ENCODE data around the gene BDNF.
"Not testable (repeated sequence)": the region's sequence is repeated elsewhere in the genome, so short reads cannot be mapped to it uniquely, and the experiment has no call there.

The BDNF gene

DNA sequence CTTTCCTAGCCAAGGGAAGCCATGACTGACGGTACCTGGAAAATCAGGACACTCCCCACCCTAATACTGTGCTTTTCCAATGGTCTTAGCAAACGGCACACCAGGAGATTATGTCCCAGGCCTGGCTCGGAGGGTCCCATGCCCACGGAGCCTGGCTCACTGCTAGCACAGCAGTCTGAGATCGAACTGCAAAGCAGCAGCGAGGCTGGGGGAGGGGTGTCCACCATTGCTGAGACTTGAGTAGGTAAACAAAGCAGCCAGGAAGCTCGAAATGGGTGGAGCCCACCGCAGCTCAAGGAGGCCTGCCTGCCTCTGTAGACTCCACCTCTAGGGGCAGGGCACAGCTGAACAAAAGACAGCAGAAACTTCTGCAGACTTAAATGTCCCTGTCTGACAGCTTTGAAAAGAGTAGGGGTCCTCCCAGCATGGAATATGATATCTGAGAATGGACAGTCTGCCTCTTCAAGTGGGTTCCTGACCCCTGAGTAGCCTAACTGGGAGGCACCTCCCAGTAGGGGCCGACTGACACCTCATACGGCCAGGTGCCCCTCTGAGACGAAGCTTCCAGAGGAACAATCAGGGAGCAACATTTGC lies 34.6 kb downstream of the BDNF start:
- not testable (repeated sequence) for DNase-seq (ENCODE audit: low spot score)

DNA sequence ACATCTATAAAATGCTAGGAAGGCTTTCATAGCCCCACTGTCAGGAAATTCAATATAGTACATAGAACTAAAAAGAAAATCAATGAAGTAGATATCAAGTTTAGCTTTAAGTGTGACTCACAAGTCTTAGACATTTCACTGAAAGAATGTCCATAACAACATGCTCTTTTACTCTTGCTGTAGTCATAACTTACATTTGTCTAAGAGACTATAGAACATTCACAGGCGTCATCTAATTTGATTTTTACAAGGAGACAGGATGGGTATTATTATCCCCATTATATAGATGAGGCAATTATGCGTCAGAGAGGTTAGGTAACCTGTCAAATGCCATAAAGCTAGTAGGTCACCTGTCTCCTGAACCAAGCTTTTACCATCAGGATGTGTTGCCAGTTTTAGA lies 36.9 kb downstream of the BDNF start:
- DNase-seq (ENCODE audit: low spot score) = no peak

DNA sequence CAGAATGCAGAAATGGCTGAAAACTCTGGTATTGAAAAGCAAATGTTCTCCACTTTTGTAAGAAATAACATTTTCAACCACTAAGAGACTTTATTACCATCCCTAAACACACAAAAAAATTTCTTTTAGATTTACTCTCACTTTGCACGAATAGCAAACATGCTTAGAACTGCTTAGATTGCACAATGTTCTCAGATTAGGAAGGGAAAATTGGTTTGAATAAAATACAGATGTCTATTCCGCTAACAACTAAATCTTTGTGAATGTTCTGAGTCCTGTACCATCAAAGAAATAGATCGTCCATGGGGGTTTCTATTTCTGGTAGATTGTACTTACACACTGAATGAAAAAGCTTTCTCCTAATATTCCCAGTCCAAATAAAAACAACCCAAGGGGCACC lies 40.1 kb downstream of the BDNF start:
- no peak for DNase-seq (ENCODE audit: low spot score)

DNA sequence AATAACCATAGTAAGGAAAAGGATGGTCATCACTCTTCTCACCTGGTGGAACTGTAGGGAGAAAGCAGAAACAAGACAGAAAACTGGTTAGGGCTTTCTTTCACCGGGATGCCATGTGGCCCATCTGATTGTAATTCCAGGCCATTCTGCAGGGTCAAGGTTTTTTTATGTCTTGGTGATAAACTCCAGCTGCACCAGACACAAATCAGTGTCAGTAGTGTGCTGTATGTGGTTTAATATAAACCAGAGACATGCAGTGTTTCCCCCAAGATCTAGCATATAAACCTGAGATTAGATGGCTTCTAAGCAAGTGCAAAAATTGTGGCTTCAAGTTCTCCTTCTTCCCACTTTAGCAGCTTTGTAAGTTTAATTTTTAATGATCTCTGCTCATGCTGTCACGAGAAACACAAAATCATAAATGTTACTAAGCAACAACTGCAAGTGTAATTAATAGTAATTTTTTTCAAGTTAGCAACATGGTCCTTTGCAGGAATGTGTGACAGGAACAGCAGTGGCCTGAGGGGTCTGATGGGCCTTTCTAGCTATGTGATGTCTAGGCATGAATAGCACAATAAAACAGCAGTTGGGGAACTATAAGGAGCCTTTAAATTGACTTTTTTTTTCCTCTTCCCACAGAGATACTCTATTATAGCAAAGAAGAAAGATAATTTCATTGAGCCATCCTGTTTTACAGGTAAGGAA lies 41.6 kb downstream of the BDNF start:
- no peak for DNase-seq (ENCODE audit: low spot score)

DNA sequence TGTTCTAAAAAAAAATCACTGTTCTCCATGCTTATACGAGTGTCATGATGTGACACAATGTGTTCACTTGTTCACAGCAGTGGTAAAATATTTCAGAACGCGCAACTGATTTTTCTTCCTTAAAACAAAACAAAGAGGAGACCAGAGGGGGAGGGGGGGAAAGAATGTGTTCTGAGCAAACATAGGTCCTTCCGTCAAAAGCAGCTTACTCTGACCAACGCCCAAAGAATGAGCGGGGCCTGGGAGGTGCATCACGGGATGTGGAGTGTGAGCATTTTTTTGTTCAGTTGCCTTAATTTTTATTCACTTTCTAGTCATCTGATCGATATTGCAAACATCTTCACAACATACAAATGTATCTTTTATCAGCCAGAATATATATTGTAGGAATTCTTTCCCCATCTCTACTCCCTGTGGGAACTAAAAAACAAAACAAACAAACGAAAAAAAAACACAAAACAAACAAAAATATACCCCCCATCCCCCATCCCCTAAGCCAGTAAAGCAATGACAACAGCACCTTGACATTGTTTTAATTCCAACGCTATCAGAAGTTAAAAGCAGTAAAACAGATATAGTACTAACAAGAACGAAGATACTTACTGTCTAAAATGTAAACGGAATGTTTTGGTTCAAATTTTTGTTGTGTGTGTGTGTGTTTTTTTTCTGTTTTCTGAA lies 43.3 kb downstream of the BDNF start:
- no peak for DNase-seq (ENCODE audit: low spot score)

DNA sequence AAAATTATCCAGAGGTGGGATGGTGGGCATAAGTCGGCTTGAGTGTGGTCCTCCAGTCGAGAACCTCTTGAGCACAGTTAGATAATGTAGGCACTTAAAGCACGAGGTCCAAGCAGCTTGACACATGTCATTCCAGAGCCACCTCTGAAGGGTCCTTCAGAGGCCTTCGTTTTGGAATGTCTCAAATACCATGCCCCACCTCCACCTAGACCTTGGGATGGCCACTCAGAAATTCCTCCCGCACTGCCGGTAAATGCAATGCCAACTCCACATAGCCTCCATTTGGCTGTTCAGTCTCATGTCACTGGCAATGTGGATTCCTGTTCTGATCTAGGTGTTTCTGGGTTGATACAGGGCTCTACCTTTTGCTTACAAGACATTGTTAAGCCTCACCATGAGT lies 43.9 kb downstream of the BDNF start:
- DNase-seq (ENCODE audit: low spot score) = no peak

DNA sequence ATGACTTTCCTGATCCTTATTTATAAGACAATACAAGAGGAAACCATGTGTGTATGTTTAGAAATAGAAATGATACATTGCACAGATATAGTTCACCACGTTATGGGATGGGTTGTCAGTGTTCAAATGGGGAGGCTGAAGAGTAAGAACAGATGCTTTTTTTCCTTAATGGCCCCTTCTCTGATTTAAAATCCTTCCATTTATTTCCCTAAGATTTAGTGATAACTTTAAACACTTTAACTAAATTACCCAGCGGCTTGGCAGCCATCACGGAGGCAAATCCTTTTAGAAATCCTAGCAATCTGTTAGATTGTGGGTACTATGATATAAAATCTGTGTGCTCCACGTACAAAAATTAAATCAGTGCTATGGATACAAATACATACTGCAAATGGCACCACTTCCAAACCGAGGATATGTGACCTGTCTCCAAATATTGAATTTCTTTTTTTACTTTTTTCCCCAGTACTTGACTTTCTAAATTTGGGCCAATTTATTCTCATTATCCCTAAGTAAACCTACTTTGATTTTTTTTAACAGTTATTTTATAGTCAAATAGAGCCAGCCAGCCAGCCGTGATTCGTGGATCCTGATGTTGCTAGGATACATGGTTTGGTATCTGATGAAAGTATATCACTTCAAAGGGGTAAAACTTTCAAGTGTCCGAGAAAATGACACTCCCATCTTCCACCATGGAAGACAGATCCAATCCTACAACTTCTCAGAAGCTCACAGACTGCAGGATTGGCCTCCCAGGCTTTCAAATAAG lies 46.1 kb downstream of the BDNF start:
- DNase-seq (ENCODE audit: low spot score) = no peak

DNA sequence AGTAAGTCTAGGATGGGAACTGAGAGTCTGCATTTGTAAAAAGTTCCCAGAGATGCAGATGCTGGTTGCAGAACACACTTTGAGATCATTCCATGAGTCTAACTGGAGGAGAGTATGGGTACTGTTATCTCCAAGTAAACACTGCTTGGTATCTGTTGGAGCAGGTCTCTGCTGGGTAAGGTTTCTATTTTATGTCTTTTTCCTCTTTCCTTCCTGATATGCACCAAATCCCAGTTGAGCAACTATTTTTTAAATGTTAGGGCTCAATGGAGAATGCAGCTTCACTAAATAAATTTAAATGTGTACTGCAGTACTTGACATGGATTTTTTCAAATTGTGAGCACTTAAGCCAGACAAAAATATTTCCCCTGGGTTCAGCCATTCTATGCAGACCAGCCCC lies 48.5 kb downstream of the BDNF start:
- no peak for DNase-seq (ENCODE audit: low spot score)

DNA sequence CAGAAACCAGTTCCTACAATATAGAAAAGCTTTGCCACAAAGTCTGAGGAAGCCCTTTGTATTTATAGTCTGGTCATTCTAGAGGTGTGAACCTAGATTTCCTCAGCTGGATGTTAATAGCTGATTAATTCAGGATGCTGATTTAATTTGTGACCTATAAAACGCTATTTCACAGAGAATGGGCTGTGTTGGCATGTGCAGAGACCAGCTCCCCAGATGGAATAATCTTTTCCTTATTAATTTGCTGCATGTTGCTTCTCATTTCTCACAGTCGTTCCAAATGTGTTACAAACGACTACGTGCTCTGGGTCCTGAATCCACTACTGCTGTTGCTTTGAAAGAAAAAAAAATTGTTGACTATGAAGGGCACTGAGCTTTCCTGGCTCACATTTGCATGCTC lies 49.3 kb downstream of the BDNF start:
- no peak for DNase-seq (ENCODE audit: low spot score)

DNA sequence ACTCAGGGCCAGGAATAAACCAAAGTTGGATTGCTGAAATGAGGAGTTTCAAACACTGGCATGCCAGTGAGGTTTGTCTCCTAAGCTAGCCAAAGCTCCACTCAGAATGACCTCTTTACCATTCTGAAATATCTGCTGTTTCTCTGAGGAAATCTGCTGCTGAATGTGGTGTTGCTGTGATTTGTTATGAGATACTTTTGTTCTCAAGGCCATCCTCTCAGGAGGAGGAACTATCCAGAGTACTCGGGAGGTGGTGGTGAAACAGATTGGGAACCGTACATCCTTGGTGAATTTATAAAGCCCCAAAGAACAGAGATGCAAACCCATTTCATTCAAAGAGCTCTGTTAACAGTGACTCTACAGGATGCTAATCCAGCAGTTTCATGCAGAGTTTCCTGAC lies 50.5 kb downstream of the BDNF start:
- no peak for DNase-seq (ENCODE audit: low spot score)

DNA sequence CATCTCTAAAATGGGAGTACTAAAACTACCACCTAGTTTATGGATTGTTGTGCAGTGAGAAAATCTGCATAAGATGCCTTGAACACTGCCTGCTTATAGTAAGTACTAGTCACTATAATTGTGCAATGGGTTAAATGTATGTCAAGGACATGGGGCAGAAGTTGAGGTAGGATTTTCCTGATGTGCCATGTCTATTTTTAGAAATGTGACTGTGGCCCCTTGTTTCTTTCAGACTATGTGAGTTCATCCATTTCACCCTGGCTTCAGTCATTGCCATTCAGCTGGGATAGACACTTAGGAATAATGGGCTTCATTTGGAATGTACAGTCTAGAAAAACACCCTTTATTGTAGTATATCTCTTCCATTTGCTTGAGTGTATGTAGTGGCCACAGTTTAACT lies 51.4 kb downstream of the BDNF start:
- no peak for DNase-seq (ENCODE audit: low spot score)

DNA sequence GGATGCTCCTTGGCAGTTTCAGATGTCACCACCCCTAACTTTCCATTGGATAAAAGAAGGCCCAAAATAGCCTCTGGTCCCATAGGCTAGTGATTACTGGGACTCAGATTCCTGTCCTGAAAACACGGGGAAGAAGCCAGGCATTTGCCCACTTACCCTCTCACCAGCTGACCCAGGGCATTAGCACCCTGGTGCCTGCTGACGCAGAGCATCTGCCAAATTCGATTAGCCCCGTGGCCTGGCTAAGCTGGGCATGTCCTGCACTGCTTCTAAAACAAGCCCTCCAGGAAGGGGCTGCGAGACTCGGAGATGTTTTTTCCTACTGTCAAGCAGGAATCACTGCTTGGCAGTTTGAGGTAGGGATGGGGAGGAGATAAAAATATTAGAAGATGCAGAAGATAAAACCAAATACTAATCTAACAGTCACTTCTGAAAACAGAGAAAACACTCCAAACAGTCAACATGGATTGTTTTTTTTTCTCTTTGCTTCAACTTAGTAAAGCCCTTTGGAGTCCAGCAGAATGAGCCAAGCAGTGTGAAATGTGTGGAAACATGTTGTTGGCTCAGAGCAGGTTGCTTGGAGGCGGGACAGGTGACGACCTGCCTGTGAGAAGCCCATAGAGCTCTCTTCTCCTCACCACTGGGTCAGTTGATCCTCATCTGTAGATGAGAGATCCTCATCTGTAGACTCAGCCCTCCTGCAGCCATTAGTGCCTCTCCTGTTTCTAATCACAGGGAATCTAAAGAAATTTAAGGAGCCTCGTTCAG lies 54.0 kb downstream of the BDNF start:
- no peak for DNase-seq (ENCODE audit: low spot score)

DNA sequence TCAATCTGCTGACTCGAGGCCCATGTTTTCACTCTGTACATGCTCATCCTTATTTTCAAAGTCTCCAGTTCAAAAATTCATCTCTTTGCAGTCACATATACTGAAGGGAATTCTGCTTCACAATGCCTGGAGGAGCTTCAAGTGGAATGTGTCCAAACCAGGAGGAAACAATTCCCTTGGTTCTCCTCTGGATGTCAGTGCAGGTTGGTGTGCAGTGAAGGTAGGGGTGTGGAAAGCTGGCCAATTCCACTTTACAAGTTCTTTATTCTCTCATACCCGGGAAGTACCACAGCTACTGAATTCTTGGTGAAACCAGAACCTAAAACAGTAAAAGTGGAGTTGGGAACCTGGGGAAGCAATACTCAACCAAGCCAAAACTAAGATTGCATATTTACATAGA lies 57.3 kb downstream of the BDNF start:
- DNase-seq (ENCODE audit: low spot score) = no peak

DNA sequence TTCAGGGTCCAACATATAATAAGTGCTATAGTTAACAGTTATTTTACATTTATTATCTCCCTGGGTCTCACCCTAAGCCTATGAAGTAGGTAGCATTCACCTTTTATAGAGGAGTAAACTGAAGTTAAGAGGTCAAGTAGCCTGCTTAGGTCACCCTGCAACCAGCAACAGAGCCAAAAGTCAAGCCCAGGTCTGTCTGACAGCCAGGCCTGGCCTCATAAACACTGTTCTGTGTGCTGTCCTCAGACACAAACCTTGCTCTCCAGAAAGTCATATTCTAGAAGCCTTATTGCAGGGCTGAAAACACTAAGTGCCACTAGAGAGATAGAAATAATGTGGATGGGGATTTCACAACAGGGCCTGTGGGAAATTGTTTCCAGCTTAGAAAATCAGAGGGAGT lies 59.3 kb downstream of the BDNF start:
- DNase-seq (ENCODE audit: low spot score) = no peak

DNA sequence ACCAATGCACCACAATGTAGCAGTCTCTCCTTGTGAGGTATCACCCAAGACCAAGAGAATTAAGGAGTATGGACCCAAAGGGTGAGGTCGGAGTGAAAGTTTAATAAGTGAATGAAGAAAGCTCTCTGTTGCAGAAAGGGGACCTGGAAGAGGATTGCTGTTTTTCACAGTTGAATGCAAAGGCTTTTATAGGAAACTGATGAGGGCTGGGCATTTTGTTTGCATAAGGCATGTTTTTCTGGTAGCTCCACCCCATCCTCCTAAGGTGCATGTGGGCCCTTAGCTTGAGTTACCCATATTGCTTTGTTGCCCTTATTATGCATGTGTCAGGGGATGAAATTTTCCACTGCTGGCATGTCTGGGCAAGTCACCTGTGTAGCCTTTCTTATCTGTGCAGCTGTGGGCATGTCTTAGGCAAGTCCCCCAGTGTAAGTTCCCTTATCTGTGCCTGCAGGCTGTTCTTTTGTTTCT lies 64.7 kb downstream of the BDNF start:
- DNase-seq (ENCODE audit: low spot score) = no peak

DNA sequence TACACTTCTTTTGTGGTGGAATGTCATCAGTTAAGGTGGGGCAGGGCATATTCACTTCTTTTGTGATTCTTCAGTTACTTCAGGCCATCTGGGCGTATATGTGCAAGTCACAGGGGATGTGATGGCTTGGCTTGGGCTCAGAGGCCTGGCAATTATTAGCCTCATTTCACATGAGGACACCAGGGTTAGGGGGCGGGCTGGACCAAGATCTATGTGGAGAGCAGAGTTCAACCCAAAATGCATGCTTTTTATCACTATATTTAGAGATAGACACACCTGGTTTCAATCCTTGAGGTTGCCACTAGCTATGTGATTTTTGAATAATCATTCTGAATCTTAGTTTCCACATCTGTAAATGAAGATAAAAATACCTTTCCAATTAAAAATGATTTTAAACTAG lies 65.5 kb downstream of the BDNF start:
- not testable (repeated sequence) for DNase-seq (ENCODE audit: low spot score)

DNA sequence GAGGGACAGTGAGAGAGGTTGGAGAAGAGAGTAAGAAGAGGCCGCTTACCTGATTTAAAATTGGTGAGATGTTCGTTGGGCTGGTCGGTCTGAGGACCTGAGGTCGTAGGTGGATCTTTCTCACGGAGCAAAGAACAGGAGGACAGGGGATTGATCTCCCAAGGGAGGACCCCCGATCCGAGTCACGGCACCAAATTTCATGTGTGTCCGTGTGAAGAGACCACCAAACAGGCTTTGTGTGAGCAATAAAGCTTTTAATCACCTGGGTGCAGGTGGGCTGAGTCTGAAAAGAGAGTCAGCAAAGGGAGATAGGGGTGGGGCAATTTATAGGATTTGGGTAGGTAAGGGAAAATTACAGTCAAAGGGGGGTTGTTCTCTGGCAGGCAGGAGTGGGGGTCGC lies 66.0 kb downstream of the BDNF start:
- not testable (repeated sequence) for DNase-seq (ENCODE audit: low spot score)

DNA sequence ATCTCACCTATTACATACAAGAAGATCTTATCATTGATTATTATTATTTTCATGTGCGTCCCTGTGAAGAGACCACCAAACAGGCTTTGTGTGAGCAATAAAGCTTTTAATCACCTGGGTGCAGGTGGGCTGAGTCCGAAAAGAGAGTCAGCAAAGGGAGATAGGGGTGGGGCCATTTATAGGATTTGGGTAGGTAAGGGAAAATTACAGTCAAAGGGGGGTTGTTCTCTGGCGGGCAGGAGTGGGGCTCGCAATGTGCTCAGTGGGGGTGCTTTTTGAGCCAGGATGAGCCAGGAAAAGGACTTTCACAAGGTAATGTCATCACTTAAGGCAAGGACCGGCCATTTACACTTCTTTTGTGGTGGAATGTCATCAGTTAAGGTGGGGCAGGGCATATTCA lies 71.2 kb downstream of the BDNF start:
- DNase-seq (ENCODE audit: low spot score) = not testable (repeated sequence)

DNA sequence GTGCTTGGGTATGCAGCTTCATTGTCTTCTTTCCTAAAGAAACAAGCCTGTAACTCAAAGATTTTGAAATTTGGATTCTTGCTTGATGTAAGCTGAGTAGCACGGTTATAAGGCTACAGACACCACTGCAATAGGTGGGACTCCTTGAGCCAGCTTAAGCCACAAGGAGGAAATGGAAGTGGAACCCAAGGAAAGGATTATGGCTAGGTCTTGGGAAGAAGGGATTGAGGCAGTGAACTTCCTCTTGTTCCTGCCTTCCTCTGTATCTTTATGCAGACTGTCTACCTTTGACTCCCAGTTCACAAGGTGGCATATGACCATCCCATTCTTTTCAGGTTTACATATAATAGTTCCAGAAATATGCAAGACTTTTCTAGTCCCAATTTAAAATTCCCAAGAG lies 72.3 kb downstream of the BDNF start:
- DNase-seq (ENCODE audit: low spot score) = no peak

DNA sequence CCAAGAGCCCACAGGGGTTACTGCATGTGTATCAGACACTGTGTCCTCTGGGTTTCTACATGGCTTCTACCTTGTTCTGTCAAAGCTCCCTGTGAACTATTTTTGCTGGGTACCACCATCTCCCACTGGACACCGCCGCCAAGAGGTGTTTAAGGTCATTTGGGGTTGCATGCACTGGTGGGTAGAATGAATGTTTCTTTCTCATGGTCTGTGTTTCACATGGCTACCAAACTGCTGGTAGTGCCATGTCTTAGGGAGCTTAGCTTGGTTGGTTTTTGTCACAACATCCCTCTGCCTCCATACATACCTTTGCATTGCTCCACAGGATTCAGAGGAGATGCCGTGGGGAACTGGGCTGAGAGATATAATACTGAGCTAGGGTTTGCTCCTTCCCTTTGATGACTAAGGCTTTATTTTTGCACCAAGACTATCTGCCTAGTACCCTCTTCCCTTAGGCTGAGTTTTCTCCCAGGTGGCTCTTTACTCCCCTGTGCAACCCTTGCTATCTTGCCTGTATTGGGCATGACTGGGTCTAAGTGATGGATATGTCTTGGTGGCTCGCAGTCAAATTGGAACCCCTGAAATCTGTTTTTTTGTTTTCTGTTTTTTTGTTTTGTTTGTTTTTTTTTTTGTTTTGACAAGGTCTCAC lies 73.2 kb downstream of the BDNF start:
- DNase-seq (ENCODE audit: low spot score) = no peak

DNA sequence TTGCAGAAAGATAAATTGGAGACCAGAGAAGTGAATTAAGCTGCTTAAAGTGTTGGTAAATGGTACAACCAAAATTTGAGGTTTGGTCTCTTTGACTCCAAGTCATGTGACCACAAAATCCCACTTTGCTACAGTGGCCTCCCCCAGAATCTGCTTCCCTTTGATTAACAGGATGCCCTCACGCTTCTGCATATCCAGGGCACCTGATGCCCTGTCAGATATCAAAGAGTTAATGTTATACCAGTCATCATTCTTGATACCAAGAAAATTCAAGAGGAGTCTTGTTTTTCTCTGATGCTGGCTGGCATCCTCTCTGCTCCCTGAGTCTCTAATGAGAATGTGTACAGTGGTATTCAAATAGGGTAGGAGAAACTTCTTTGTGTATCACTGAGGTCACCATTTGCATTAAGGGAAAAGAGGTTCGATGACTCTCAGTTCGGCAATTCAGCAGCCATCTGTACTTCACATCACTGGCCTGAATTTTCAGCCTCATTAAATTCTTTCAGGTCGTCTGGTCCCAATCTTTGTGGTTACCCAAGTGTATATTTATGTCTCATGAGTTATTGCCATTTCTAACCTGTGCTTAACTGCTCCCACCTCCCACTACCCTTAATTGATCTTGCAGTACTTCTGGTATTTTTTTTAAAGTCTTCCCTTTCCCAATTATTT lies 73.9 kb downstream of the BDNF start:
- no peak for DNase-seq (ENCODE audit: low spot score)
